ENCODE measurements around the gene GPR137.

GPR137 gene

GRCh38 chr11:64287676-64288352 lies 2.2 kb downstream of the GPR137 start:
- no peak for DNase-seq

- DNase-seq = no peak
Measured at GRCh38 chr11:64288353-64288750, 2.7 kb downstream of the GPR137 start.

- DNase-seq = no peak
Measured at GRCh38 chr11:64289002-64289564, 3.4 kb downstream of the GPR137 start.

- no peak for DNase-seq
Measured at GRCh38 chr11:64290352-64291261, 5.0 kb downstream of the GPR137 start.

GRCh38 chr11:64291262-64291751 lies 5.7 kb downstream of the GPR137 start, which contains the start of gene KCNK4:
Gene KCNK4 (plus strand): TSS chr11:64291302. CDS start chr11:64293019, 1,717 bp downstream.
- no peak for DNase-seq

- no peak for DNase-seq
Measured at GRCh38 chr11:64291752-64292459, 6.3 kb downstream of the GPR137 start.

DNA sequence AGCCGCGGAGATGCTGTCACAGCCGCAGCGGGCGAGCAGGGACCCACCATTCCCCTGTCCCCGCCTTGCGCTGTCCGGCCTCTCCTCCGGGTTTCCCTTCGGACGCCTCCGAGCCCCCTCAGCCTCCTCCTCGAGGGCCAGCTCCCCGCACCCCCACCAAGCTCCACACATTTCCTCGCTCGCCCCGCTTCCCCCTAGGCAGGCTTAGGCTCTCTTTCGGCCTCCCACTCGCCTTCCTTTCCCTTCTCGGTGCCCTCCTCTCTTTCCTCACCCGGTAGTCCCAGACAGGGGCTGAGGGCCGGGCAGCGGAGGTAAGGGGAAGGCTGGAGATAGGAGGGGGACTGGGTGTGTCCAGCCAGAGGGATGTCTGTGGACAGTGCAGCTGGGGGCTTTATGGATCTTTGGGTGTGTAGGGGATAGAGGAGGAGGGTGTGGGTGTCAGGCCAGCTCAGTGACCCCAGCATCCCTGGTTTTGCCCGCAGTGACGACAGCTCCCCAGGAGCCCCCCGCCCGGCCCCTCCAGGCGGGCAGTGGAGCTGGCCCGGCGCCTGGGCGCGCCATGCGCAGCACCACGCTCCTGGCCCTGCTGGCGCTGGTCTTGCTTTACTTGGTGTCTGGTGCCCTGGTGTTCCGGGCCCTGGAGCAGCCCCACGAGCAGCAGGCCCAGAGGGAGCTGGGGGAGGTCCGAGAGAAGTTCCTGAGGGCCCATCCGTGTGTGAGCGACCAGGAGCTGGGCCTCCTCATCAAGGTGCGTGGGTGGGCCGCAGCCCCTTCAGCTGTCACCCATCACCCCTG lies 7.0 kb downstream of the GPR137 start:
- DNase-seq = no peak

DNA sequence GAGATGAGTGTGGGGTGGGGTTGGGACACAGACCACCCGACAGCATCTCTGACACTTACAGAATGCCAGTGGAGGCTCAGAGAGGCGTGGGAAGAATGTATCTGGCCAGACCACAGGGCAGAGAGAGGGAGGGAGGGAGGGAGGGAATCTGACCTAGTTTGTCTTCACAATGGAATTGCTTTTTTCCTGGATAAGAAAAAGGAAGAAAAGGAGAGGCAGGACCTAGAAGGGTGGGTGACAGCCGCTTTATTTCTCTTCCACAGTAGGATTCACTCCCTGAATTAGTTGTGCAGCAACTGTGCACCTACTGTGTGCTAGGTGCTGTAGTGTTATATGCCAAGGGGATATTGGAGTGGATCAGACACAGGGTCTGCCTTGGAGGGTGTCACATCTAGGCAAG lies 9.1 kb downstream of the GPR137 start:
- DNase-seq = no peak

GRCh38 chr11:64295760-64296159 lies 10.1 kb downstream of the GPR137 start:
- no peak for DNase-seq

DNA sequence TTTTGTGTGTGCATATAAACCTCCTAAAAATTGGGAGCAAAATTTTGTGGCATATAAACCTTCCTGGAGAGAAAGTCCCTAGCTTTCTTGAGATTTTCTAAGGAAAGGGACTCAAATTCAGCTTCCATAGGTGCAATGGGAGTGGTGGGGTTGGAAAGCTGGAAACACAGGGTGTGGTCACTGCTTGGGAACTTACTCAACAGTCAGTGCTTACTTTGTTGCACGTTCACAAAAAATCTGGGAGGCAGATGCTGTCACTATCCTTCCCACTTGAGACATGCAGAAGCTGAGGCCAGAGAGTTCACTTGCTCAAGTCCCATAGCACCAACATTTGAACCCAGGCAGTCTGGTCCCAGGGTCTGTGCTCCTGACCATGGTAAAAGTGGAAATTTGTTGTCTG lies 10.6 kb downstream of the GPR137 start:
- no peak for DNase-seq

DNA sequence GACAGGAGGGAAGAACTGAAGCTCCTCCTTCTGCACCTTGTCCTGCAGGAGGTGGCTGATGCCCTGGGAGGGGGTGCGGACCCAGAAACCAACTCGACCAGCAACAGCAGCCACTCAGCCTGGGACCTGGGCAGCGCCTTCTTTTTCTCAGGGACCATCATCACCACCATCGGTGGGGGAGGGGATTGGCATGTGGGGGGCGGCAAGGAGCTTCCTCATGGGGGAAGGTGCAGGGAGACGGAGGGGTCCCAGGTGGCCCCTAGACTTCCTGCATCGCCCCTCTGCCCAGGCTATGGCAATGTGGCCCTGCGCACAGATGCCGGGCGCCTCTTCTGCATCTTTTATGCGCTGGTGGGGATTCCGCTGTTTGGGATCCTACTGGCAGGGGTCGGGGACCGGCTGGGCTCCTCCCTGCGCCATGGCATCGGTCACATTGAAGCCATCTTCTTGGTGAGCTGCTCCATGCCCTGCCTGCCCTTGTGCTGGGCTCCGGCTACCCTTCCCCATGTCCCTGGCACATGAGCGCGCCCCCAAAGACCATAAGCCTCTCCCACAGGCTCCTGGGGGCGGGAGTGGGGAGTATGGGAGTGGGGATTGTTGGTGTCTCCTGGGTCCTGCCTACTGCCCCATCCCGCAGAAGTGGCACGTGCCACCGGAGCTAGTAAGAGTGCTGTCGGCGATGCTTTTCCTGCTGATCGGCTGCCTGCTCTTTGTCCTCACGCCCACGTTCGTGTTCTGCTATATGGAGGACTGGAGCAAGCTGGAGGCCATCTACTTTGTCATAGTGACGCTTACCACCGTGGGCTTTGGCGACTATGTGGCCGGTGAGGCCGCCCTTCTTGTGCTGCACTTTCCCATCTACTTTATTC lies 11.4 kb downstream of the GPR137 start:
- no peak for DNase-seq

DNA sequence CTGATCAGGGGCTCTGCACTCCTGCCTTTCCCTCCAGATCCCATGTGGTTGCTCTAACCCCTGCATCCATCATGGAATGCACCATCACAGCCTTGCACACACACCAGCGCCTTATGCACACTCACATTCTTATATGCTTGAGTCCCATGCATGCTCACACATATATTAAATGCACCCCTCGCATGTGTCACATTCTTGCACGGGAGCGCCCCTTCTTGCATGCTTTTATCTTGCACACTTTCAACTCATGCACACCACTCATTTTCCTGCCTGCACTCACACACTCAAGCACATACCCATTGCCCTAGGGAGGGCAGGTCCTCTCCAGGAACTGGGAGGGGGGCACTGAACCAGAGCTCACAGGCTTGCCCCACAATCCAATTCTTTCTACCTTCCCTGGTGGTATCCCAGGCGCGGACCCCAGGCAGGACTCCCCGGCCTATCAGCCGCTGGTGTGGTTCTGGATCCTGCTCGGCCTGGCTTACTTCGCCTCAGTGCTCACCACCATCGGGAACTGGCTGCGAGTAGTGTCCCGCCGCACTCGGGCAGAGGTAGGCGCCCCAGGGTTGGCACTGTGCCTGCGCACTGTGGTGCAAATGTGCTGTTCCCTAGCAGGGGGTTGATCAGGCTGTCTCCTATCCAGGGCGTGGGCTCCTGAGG lies 12.2 kb downstream of the GPR137 start:
- no peak for DNase-seq

GRCh38 chr11:64298966-64299846 lies 13.6 kb downstream of the GPR137 start:
- DNase-seq = peak in 1 of 2 experiments; percentile 40

DNA sequence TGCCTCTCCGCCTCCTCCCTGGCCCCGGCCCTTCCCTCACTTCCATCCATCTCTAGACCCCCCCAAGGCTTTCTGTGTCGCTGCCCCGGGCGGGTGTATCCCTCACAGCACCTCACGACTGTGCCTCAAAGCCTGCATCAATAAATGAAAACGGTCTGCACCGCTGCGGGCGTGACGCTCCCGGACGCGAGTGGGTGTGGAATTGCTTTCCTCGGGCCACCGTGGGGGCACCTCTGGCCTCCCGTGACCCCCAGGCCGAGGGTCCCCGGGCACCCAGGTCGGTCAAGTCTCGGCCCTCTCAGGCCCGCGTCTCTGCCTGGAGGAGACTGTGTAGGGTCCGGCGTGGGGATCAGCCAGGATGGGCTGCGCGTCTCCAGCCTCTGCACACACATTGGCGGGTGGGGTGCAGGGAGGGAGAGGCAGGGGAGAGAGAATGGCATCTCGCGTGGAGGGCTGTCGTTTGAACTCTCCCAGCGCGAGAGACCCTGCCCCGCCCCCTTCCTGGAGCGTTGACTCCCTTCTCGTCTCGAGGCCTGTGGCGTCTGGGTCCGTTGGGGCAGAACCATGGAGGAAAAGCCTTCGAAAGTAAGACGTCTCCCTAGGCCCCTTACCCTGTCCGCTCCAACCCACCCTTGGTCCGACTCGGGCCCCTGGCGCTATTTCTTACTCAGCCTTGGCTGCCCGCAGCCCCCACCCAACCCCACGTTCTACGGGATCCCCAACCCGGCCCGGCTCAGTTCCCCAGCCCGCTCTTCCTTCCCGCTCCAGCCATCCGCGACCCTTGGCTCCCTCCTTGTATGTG lies 14.4 kb downstream of the GPR137 start, which contains the start of gene CATSPERZ:
TSS of gene CATSPERZ (plus strand) at position 512 of the 802 bp plus-strand sequence. CDS start at position 565, 53 bp downstream.
- no peak for DNase-seq

- DNase-seq = no peak
Measured at GRCh38 chr11:64303109-64304031, 17.7 kb downstream of the GPR137 start.

DNA sequence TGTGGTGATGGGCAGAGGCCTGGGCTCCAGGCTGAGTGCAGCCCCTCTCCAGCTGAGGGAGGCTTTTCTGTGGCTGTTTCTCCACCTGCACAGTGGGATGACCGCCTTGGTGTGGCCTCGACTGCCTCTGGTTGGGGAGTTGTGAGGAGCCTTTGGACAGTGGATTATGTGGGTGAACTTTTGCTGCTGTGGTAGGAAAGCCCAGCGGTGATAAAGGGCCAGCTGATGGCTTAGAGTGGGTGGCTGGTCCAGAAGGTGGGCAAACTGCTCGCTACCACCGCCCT lies 18.3 kb downstream of the GPR137 start:
- DNase-seq = no peak

DNA sequence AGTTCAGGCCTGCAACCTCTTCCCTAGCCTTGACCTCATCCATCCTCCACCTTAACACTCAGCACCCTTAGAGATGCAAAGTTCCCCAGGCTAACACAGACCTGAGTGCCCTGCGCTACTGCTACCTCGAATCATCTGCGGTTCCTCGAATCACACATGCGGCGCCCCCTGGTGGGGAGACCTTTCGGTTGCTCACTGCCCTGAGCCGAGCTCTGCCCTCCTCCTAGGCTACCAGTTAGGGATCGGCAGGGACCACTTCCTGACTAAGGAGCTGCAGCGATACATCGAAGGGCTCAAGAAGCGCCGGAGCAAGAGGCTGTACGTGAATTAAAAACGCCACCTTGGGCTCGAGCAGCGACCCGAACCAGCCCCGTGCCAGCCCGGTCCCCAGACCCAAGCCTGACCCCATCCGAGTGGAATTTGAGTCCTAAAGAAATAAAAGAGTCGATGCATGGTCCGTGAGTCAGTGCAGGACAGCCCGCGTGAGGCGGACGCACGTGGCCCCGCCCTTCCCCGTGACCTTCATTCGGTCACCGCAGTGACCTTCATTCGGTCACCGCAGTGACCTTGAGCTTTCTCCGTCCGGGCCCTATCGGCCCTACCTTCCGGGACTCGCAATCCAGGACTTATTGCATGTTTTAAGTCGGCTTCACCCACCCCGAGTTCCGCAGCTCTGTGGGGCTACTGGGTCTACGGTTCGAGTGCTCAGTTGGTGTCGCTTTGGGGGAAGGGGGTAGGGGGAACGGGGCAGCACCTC lies 18.8 kb downstream of the GPR137 start:
- DNase-seq = peak; percentile 53 to 88

All from NCI-H524 (cell line).